NCI-H510A (cell line): ENCODE results near the gene C1orf167.

Source experiments
- DNase-seq: peaks from one replicate; lab custom pipeline; 2025; lab: John Stamatoyannopoulos, UW

Gene C1orf167

DNA sequence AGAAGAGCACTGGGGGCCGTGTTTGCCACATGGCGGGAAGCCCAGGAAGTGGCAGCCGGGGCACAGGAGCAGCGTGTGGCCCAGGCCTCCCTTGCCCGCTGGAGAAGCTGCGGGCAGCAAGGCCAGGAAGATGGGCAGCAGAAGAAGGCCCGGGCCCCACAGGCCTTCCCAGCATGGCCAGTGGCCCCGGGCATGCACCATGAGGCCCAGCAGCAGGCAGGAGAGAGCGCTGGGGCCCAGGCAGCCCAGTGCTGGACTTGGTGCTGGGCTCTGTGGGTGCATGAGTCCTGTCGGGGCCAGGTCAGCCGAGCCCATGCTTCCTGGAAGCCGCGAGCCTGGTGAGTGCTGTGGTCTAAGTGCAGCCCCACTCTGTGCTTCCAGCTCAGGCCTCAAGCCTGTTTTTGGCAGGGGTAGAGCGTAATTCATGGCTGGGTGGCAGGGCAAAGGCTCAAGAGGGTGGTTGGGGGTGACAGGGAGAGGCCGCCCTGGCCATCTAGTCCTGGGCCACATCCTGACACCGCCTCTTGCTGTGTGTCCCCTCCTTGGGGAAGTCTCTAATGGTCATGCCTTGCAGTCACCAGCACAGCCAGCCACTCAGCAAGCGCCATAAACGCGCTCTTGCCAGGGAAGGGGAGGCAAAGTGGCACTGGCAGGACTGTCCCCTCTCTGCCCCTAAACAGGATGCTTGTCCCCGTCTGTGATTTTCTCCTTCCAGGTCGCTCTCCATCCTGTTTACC is 22.4 kb downstream of the C1orf167 start:
- DNase-seq: no peak

GRCh38 chr1:11784993-11785769 is 23.2 kb downstream of the C1orf167 start:
- DNase-seq: peak; percentile 31

- no peak for DNase-seq
Observed at GRCh38 chr1:11786168-11786567, 24.2 kb downstream of the C1orf167 start.

GRCh38 chr1:11787251-11787803 is 25.3 kb downstream of the C1orf167 start:
- DNase-seq: no peak

GRCh38 chr1:11787804-11788436 is 25.9 kb downstream of the C1orf167 start:
- DNase-seq: no peak

DNA sequence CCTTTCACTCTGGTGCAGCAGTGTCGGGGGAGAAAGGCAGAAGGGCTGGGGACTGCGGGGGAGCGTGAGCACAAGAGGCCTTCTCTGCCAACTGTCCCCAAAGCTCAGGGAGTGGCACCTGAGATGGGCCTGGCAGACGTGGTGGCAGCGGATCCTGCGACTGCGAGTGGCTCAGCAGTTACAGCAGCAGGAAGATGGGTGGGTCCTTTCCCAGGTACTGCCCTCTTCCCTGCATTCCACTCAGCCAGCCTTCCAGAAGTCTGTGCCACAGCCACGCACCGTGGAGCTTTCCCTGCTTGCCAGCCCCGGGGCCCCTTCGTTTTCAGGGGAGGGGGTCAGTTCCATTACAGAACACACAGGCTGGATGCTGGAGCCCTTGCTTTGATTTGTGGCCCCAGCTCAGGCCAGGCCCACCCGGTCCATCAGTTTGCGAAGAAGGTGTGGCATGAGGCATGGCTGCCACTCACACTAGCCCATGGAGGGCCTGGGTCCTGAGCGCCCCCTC is 26.6 kb downstream of the C1orf167 start:
- DNase-seq: no peak

- no peak for DNase-seq
Observed at GRCh38 chr1:11789126-11790067, 27.4 kb downstream of the C1orf167 start.

GRCh38 chr1:11790101-11790879 is 28.3 kb downstream of the C1orf167 start:
- no peak for DNase-seq

DNA sequence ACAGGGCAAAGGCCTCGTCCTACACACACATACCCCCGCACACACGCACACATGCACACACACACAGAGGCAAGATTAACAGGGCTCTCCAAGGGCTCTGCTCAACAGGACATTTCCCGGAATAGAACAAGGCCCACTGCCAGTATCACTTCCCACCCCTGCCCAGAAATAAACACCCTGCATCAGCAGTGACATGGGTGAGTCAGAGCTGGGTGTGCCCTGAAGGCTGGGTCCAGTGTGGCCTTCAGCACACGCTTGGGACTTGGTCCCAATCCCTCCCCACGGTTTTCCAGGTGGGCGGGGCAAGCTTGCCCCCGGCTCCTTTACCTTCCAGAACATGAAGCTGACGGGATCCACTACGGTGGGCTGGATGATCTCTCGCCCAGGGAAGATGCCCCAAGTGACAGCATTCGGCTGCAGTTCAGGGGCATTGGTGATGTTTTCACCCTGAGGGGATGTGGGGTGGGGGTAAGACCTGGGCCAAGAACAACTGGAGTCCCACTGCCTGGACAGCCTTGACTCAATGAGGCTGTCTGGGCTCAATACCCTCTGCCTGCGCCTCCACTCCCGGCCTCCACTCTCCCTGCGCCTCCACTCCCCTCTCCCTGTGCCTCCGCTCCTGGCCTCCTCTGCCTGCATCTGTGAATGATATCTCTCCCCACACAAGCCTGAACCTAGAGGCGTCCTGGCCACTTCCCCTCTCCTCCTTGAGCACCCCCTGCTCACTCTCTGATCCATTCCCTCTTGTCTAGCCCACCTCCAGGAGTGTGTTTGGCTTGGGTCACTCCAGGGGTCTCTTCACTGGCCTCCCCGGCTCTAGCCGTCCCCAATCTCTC is 29.1 kb downstream of the C1orf167 start:
- no peak for DNase-seq

GRCh38 chr1:11792106-11792505 is 30.1 kb downstream of the C1orf167 start:
- no peak for DNase-seq

DNA sequence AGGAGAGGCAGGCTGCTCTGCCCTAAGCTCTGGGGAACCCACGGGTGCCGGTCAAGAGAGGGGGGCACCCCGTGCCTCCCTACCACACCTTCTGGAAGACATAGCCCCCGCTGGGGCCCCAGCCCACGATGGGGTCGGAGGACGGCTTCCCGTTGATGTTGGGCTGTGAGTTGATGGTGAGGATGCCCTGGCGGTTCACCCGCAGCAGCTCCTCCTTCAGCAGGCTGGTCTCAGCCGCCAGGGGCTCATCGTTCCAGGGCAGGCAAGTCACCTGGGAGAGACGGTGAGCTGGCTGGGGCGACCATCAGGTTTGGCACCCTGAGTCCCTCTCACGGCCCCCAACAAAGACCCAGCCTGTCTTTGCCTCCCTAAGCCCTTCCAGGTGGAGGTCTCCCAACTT is 31.8 kb downstream of the C1orf167 start:
- no peak for DNase-seq

DNA sequence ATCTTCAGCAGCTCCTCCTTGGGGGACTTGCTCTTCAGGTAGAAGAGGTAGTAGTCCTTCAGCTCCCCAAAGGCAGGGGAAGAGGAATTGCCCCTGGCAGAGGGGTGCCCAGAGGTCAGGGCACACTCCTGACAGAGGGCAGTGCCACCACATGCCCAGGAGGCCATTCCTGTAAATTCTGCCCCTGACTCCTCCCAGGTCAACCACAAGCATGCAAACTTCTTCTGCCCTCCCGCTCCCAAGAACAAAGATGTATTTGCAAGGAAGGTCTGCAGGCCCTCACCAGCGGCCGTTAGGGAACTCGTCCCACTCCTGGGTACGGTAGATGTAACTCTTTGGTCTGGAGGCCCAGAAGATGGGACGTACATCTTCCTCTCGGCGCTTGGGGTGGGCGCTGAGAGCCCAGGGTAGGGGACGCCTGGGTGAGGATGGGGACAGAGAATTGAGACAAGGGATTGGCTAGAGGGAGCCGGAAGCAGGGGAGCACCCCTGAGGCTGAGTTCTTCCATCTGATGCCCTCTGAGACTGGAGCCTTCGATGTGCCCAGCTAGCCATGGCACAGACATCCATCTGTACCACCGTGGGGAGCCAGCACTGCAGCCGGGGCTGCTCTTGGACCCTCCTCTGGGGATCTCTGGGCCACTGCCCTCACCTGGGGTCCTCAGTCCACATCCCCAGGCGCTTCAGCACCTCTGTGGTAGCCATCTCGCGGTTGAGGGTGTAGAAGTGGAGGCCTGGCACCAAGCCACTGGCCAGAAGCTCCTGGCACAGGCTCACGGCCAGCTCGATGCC is 32.6 kb downstream of the C1orf167 start:
- no peak for DNase-seq

DNA sequence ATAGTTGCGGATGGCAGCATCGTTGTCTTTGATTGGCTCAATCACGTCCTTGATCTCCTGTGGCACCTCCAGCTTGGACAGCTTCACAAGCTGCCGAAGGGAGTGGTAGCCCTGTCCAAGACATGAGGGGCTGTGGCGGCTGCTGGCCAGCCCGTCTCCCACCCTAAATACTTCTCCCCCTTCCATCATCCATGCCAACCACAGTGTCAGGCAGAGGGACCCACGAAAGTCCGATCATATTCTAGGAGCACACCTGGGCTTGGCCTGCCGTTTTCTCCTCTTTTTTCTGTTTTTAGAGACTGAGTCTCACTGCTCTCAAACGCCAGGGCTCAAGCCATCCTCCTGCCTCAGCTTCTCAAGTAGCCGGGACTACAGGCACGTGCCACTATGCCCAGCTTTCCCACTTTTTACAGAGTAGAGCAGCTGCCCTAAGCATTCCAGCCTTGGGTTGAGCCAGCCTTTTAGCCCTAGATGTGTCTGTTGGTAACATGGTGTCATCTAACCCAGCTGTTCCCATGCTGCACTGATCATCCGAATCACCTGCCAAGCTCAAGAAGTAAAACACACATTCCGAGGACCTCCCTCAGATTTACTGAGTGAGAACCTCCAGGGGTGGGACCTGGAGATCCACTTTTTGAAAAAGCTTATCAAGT is 33.4 kb downstream of the C1orf167 start:
- DNase-seq: no peak

GRCh38 chr1:11796036-11796828 is 34.2 kb downstream of the C1orf167 start:
- DNase-seq: no peak

DNA sequence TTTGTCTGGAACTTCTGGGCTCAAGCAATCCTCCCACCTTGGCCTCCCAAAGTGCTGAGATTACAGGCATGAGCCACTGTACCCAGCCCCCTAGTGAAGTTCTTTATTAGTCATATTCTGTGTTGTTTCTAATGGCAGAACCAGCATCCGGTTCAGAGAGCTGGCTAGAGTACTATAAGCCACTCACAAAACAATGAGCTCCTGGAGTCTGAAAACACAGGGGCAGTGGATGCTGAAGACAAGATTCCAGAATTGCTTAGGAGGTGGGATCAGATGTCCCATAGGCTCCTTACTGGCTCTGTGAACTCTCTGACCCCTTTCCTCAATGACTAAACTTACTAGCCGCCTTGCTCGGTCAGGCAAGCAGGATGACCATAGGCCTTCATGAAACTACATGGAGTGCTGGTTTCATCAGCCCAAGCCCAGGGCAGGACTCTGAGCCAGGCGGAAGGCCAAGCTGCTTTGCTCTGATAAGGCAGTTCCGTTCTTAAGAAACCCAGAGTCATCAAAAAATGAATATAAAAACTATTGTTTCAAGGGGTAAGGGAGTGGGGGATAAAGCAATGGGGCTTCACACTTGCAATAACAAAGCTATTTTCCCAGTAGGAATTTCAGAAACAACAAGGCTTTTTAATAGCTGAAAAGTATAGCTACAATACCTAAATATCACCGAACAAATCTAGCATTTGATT is 35.7 kb downstream of the C1orf167 start:
- no peak for DNase-seq

- DNase-seq: no peak
Observed at GRCh38 chr1:11799099-11799498, 37.1 kb downstream of the C1orf167 start.

- no peak for DNase-seq
Observed at GRCh38 chr1:11799896-11800295, 37.9 kb downstream of the C1orf167 start.
